Endothelial cell (in vitro differentiated cells): Measurements from ENCODE around the gene TRIO. TPM values are rescaled to one million over a fixed set of nuclear protein-coding genes. Genes with fewer than 3 reads are reported as not detected.
A peak's percentile ranks its signal among the peaks of the same experiment; 100 is the strongest.

ENCODE experiments used
- DNase-seq: peaks from one replicate; pipeline ENCODE4 v3.0.0; 2021; ENCODE audit warnings: low spot score
- H3K27ac Mint-ChIP-seq: one replicate; pipeline ENCODE4 v1.8.0; 2021; ENCODE audit warnings: mixed read lengths, inconsistent platforms; ENCODE audit not compliant: unreplicated experiment
- H3K27me3 Mint-ChIP-seq: one replicate; pipeline ENCODE4 v1.8.0; 2021; ENCODE audit warnings: mild to moderate bottlenecking, moderate library complexity, mixed read lengths, inconsistent platforms; ENCODE audit not compliant: unreplicated experiment
- H3K36me3 Mint-ChIP-seq: one replicate; pipeline ENCODE4 v1.8.0; 2021; ENCODE audit warnings: mild to moderate bottlenecking, low read depth, mixed read lengths, inconsistent platforms; ENCODE audit not compliant: unreplicated experiment
- H3K4me1 Mint-ChIP-seq: one replicate; pipeline ENCODE4 v1.8.0; 2021; ENCODE audit warnings: mild to moderate bottlenecking, mixed read lengths, inconsistent platforms; ENCODE audit not compliant: unreplicated experiment
- H3K4me3 Mint-ChIP-seq: one replicate; pipeline ENCODE4 v1.8.0; 2021; ENCODE audit warnings: mild to moderate bottlenecking, mixed read lengths, inconsistent platforms; ENCODE audit not compliant: unreplicated experiment
- H3K9me3 Mint-ChIP-seq: one replicate; pipeline ENCODE4 v1.8.0; 2021; ENCODE audit warnings: mixed read lengths, inconsistent platforms; ENCODE audit not compliant: unreplicated experiment
- total RNA-seq: library from RNA; stranded (reverse); fragmentation: NEBNext Ultra II Directional; extraction: Animal tissue kit (Norgen Biotek cat#: 25700); gene quantifications from one replicate; pipeline ENCODE4 v1.2.1, GENCODE V29; 2021; ENCODE audit not compliant: unreplicated experiment
- TF ChIP-seq, protein P1 (sequence below): fragments of 200-600 bp; sonication (generic); IDR thresholded peaks from one replicate; pipeline ENCODE4 v1.5.0; 2021; ENCODE audit warnings: antibody characterized with exemption; ENCODE audit not compliant: unreplicated experiment

The TRIO gene
- total RNA-seq, 1 donor from 2014 or later, result 229 TPM

GRCh38 chr5:14415698-14416074 lies 272.5 kb downstream of the TRIO start:
- TF ChIP-seq, protein P1, sequence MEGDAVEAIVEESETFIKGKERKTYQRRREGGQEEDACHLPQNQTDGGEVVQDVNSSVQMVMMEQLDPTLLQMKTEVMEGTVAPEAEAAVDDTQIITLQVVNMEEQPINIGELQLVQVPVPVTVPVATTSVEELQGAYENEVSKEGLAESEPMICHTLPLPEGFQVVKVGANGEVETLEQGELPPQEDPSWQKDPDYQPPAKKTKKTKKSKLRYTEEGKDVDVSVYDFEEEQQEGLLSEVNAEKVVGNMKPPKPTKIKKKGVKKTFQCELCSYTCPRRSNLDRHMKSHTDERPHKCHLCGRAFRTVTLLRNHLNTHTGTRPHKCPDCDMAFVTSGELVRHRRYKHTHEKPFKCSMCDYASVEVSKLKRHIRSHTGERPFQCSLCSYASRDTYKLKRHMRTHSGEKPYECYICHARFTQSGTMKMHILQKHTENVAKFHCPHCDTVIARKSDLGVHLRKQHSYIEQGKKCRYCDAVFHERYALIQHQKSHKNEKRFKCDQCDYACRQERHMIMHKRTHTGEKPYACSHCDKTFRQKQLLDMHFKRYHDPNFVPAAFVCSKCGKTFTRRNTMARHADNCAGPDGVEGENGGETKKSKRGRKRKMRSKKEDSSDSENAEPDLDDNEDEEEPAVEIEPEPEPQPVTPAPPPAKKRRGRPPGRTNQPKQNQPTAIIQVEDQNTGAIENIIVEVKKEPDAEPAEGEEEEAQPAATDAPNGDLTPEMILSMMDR, result no peak
- no peak overlapping the region for H3K4me3 Mint-ChIP-seq
- DNase-seq, result no peak
- H3K4me1 Mint-ChIP-seq, result peaks cover 43% of the 10 kb centered on the region
- H3K27ac Mint-ChIP-seq, result peak overlapping the region; percentile 45
- H3K9me3 Mint-ChIP-seq, result no peaks in the 10 kb centered on the region
- peaks cover 63% of the 10 kb centered on the region for H3K36me3 Mint-ChIP-seq
- peaks cover 12% of the 10 kb centered on the region for H3K27me3 Mint-ChIP-seq

GRCh38 chr5:14416621-14417275 lies 273.6 kb downstream of the TRIO start:
- TF ChIP-seq, protein P1, result no peak
- no peaks in the 10 kb centered on the region for H3K9me3 Mint-ChIP-seq
- peaks cover 15% of the 10 kb centered on the region for H3K27me3 Mint-ChIP-seq
- H3K27ac Mint-ChIP-seq, result peak overlapping the region; percentile 75
- no peak for DNase-seq
- peaks cover 49% of the 10 kb centered on the region for H3K4me1 Mint-ChIP-seq
- peak overlapping the region; percentile 65 for H3K4me3 Mint-ChIP-seq
- H3K36me3 Mint-ChIP-seq, result peaks cover 62% of the 10 kb centered on the region

- TF ChIP-seq, protein P1, result no peak
- peak overlapping the region; percentile 65 for H3K4me3 Mint-ChIP-seq
- H3K27ac Mint-ChIP-seq, result peak overlapping the region; percentile 75
- peaks cover 15% of the 10 kb centered on the region for H3K27me3 Mint-ChIP-seq
- peaks cover 53% of the 10 kb centered on the region for H3K4me1 Mint-ChIP-seq
- peaks cover 66% of the 10 kb centered on the region for H3K36me3 Mint-ChIP-seq
- H3K9me3 Mint-ChIP-seq, result no peaks in the 10 kb centered on the region
- DNase-seq, result no peak
Measured at GRCh38 chr5:14417276-14417730, 274.2 kb downstream of the TRIO start.

DNA sequence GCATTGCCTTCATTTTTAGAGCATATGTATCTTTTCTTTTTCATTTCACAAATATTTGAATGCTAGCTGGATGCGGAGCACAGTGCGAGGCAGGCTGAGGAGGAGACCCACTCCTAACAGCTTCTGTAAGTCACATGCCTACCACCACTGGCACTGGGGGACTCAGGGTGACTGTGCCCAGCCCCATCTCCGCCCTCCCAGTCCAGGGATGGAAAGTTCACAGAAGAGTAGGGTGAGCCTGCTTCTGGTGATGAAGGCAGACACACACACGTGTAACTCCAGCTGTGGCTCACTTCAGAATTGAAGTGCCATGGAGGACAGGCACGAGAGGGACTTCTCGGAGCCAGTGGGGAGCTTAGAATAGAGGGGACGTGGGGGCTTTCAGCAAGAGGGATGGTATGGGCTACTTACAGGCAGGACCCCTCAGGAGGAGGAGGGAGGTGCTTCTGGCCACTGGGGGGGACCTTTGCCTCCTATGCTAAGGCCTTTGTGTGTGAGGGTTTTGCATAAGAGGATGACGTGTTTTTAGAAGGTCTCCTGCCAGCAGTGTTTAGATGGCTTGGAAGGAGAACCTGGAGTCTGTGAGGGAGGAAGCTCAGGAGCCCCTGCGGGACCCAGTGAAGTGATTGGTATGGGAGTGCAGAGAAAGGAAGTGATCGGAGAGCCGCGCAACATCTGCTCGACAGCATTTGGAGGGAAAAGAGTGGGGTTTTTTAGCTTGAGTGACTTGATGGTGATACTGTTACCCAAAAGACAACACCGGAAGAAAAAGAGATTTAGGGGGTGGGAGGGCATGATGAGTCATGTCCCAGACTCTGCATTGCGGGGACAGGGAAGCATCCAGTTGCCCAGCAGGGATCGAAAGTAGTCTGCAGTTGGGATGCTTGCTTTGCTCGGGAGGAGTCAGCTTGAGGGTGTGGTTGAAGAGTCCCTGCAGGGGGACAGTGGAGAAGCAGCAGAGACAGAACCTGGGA lies 274.9 kb downstream of the TRIO start:
- peaks cover 18% of the 10 kb centered on the region for H3K27me3 Mint-ChIP-seq
- peaks cover 61% of the 10 kb centered on the region for H3K4me1 Mint-ChIP-seq
- H3K4me3 Mint-ChIP-seq, result peak overlapping the region; percentile 56
- H3K36me3 Mint-ChIP-seq, result peaks cover 69% of the 10 kb centered on the region
- H3K27ac Mint-ChIP-seq, result peak overlapping the region; percentile 65
- DNase-seq, result no peak
- TF ChIP-seq, protein P1, result no peak
- H3K9me3 Mint-ChIP-seq, result no peaks in the 10 kb centered on the region

GRCh38 chr5:14419686-14420085 lies 276.5 kb downstream of the TRIO start:
- H3K36me3 Mint-ChIP-seq, result peaks cover 62% of the 10 kb centered on the region
- peaks cover 77% of the 10 kb centered on the region for H3K4me1 Mint-ChIP-seq
- no peak for DNase-seq
- TF ChIP-seq, protein P1, result no peak
- H3K9me3 Mint-ChIP-seq, result no peaks in the 10 kb centered on the region
- peak overlapping the region; percentile 52 for H3K27ac Mint-ChIP-seq
- no peak overlapping the region for H3K4me3 Mint-ChIP-seq
- peaks cover 22% of the 10 kb centered on the region for H3K27me3 Mint-ChIP-seq
